C4-2B (cell line): ENCODE measurements around the gene PCSK1.

Source experiments
- CTCF ChIP-seq: fragments of 450-650 bp; conservative IDR thresholded peaks from 2 replicates; pipeline ENCODE4 v1.5.1; 2017; ENCODE audit warnings: mild to moderate bottlenecking
- ZFX ChIP-seq: fragments of 450-650 bp; IDR thresholded peaks from 2 replicates; pipeline ENCODE4 v1.6.1; 2017

DNA sequence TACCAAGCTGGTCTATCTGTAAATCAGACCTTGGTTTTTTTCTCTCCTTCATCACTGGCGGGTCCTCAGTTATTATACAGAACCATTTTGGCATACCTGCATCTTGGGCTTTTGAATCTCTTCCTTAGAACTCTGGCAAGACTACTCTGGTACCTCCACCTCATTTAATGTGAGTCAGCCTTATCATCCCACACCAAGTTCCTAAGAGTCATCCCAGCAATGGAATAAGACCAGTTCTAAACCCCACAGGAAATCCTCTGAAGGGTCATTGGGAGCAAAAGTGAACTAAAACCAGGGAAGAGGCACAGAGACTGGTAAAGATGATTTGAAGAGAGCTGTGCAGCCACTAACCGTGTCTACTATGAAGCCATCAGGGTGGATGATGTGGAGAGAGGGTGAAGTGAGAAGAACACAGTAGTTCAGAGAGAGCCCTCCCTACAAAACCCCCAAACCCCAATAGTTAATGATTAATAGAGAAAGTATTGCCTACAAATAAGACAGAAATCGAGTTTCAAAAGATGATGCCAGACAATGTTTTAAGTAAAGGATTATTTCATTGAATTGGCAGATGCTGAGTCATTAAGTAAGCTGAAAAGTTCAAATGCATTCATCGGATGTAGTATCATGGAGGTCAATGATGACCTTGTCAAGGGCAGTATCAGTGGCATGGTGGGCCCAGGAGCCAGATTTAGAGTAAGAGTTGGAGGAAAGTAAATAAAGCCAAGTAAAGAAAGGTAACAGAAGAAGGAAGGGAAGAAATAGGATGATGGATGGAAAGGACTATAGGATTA, 85.4 kb downstream of the PCSK1 start:
- TF ChIP-seq CTCF (no peak), ZFX (no peak)
